ENCODE data around the gene PEMT.

PEMT gene

GRCh38 chr17:17556671-17557070 lies 34.8 kb downstream of the PEMT start:
- TF ChIP-seq CTCF (IDR thresholded peaks at IDR 0.05; ENCODE audit: control extremely low read depth, extremely low read depth, low read depth, missing control alignments), result no peak
- DNase-seq (ENCODE audit: extremely low spot score), result no peak
- ChIA-PET CTCF (interaction anchor here (1.3 kb wide), 1 partner anchor 12 kb away, joined by 4 read pairs; no protein-coding TSS in a partner anchor), POLR2A (no interaction called here)

GRCh38 chr17:17555906-17556305 lies 35.6 kb downstream of the PEMT start:
- TF ChIP-seq CTCF (IDR thresholded peaks at IDR 0.05; ENCODE audit: control extremely low read depth, extremely low read depth, low read depth, missing control alignments), result no peak
- ChIA-PET POLR2A (no interaction called here), CTCF (interaction anchor here (1.3 kb wide), 1 partner anchor 12 kb away, joined by 4 read pairs; no protein-coding TSS in a partner anchor)

GRCh38 chr17:17555151-17555550 lies 36.4 kb downstream of the PEMT start:
- POLR2A ChIA-PET, result no interaction called here
- no peak for TF ChIP-seq CTCF (IDR thresholded peaks at IDR 0.05; ENCODE audit: control extremely low read depth, extremely low read depth, low read depth, missing control alignments)
- no peak for DNase-seq (ENCODE audit: extremely low spot score)
- CTCF ChIA-PET, result no interaction called here

More at GRCh38 chr17:17555906-17556305, 35.6 kb downstream of the PEMT start:
- DNase-seq (ENCODE audit: extremely low spot score), result no peak

GRCh38 chr17:17554266-17554665 lies 37.2 kb downstream of the PEMT start:
- ChIA-PET POLR2A (no interaction called here), CTCF (no interaction called here)
- TF ChIP-seq CTCF (IDR thresholded peaks at IDR 0.05; ENCODE audit: control extremely low read depth, extremely low read depth, low read depth, missing control alignments), result no peak
- no peak for DNase-seq (ENCODE audit: extremely low spot score)

- CTCF ChIA-PET, result no interaction called here
- TF ChIP-seq CTCF (IDR thresholded peaks at IDR 0.05; ENCODE audit: control extremely low read depth, extremely low read depth, low read depth, missing control alignments), result no peak
- no peak for DNase-seq (ENCODE audit: extremely low spot score)
- POLR2A ChIA-PET, result no interaction called here
Observed at GRCh38 chr17:17553217-17554195, 38.0 kb downstream of the PEMT start.

GRCh38 chr17:17552351-17553216 lies 38.9 kb downstream of the PEMT start:
- DNase-seq (ENCODE audit: extremely low spot score), result no peak
- ChIA-PET CTCF (no interaction called here), POLR2A (no interaction called here)
- TF ChIP-seq CTCF (IDR thresholded peaks at IDR 0.05; ENCODE audit: control extremely low read depth, extremely low read depth, low read depth, missing control alignments), result no peak
